Measurements from ENCODE around the gene FBXW11. TPM values are rescaled to one million over a fixed set of nuclear protein-coding genes. Genes with fewer than 3 reads are reported as not detected.

FBXW11 gene
- total and polyA plus RNA-seq, 2 of the 8 experiments (the other 6 are each of a cell fraction or from before 2014, with no cell fraction given), result 45.0 to 75.6 TPM

DNA sequence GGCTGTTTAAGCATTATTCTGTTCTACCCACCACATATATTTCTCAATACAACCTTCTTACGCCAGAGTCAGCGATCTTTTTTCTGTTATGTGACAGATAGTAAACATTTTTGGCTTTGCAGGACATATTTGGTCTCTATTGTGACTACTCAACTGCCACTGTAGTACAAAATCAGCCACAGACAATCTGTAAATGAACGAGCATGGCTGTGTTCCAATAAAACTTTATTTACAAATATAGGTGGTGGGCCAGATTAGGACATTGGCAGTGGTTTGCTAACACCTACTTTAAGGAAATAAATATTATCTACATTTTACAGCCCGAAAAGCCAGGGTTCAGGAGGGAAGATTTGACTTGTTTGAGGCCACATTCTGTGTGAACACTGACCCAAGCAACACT lies 40.2 kb upstream of the FBXW11 start (continued):
- TF ChIP-seq, protein P1, sequence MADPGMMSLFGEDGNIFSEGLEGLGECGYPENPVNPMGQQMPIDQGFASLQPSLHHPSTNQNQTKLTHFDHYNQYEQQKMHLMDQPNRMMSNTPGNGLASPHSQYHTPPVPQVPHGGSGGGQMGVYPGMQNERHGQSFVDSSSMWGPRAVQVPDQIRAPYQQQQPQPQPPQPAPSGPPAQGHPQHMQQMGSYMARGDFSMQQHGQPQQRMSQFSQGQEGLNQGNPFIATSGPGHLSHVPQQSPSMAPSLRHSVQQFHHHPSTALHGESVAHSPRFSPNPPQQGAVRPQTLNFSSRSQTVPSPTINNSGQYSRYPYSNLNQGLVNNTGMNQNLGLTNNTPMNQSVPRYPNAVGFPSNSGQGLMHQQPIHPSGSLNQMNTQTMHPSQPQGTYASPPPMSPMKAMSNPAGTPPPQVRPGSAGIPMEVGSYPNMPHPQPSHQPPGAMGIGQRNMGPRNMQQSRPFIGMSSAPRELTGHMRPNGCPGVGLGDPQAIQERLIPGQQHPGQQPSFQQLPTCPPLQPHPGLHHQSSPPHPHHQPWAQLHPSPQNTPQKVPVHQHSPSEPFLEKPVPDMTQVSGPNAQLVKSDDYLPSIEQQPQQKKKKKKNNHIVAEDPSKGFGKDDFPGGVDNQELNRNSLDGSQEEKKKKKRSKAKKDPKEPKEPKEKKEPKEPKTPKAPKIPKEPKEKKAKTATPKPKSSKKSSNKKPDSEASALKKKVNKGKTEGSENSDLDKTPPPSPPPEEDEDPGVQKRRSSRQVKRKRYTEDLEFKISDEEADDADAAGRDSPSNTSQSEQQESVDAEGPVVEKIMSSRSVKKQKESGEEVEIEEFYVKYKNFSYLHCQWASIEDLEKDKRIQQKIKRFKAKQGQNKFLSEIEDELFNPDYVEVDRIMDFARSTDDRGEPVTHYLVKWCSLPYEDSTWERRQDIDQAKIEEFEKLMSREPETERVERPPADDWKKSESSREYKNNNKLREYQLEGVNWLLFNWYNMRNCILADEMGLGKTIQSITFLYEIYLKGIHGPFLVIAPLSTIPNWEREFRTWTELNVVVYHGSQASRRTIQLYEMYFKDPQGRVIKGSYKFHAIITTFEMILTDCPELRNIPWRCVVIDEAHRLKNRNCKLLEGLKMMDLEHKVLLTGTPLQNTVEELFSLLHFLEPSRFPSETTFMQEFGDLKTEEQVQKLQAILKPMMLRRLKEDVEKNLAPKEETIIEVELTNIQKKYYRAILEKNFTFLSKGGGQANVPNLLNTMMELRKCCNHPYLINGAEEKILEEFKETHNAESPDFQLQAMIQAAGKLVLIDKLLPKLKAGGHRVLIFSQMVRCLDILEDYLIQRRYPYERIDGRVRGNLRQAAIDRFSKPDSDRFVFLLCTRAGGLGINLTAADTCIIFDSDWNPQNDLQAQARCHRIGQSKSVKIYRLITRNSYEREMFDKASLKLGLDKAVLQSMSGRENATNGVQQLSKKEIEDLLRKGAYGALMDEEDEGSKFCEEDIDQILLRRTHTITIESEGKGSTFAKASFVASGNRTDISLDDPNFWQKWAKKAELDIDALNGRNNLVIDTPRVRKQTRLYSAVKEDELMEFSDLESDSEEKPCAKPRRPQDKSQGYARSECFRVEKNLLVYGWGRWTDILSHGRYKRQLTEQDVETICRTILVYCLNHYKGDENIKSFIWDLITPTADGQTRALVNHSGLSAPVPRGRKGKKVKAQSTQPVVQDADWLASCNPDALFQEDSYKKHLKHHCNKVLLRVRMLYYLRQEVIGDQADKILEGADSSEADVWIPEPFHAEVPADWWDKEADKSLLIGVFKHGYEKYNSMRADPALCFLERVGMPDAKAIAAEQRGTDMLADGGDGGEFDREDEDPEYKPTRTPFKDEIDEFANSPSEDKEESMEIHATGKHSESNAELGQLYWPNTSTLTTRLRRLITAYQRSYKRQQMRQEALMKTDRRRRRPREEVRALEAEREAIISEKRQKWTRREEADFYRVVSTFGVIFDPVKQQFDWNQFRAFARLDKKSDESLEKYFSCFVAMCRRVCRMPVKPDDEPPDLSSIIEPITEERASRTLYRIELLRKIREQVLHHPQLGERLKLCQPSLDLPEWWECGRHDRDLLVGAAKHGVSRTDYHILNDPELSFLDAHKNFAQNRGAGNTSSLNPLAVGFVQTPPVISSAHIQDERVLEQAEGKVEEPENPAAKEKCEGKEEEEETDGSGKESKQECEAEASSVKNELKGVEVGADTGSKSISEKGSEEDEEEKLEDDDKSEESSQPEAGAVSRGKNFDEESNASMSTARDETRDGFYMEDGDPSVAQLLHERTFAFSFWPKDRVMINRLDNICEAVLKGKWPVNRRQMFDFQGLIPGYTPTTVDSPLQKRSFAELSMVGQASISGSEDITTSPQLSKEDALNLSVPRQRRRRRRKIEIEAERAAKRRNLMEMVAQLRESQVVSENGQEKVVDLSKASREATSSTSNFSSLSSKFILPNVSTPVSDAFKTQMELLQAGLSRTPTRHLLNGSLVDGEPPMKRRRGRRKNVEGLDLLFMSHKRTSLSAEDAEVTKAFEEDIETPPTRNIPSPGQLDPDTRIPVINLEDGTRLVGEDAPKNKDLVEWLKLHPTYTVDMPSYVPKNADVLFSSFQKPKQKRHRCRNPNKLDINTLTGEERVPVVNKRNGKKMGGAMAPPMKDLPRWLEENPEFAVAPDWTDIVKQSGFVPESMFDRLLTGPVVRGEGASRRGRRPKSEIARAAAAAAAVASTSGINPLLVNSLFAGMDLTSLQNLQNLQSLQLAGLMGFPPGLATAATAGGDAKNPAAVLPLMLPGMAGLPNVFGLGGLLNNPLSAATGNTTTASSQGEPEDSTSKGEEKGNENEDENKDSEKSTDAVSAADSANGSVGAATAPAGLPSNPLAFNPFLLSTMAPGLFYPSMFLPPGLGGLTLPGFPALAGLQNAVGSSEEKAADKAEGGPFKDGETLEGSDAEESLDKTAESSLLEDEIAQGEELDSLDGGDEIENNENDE (IDR thresholded peaks at IDR 0.05; ENCODE audit: insufficient replicate concordance, low read length), result no peak
- TF ChIP-seq FOSL1 (IDR thresholded peaks at IDR 0.05; ENCODE audit: insufficient read depth, low read depth, low read length) (no peak), CTBP2 (IDR thresholded peaks at IDR 0.05; ENCODE audit: borderline replicate concordance, insufficient read depth, insufficient read length, low read length) (no peak), CHD1 (IDR thresholded peaks at IDR 0.05; ENCODE audit: low read depth, low read length) (no peak), SUZ12 (IDR thresholded peaks at IDR 0.05; ENCODE audit: low read length) (no peak), CREB1 (IDR thresholded peaks at IDR 0.05) (no peak), EGR1 (IDR thresholded peaks at IDR 0.05; ENCODE audit: borderline replicate concordance, low read depth, low read length) (no peak), POLR2AphosphoS5 (IDR thresholded peaks at IDR 0.05; ENCODE audit: low read depth, low read length) (no peak), NRF1 (IDR thresholded peaks at IDR 0.05; ENCODE audit: low read depth, low read length) (no peak)
- TF ChIP-seq, protein P2, sequence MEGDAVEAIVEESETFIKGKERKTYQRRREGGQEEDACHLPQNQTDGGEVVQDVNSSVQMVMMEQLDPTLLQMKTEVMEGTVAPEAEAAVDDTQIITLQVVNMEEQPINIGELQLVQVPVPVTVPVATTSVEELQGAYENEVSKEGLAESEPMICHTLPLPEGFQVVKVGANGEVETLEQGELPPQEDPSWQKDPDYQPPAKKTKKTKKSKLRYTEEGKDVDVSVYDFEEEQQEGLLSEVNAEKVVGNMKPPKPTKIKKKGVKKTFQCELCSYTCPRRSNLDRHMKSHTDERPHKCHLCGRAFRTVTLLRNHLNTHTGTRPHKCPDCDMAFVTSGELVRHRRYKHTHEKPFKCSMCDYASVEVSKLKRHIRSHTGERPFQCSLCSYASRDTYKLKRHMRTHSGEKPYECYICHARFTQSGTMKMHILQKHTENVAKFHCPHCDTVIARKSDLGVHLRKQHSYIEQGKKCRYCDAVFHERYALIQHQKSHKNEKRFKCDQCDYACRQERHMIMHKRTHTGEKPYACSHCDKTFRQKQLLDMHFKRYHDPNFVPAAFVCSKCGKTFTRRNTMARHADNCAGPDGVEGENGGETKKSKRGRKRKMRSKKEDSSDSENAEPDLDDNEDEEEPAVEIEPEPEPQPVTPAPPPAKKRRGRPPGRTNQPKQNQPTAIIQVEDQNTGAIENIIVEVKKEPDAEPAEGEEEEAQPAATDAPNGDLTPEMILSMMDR (IDR thresholded peaks at IDR 0.05; ENCODE audit: control extremely low read depth in 1 of 3, insufficient read depth in 1 of 3, low read depth in 1 of 3, low read length in 3 of 3), result no peak

All from H1 (cell line).